Stimulated activated CD8-positive, alpha-beta memory T cell treated with anti-CD3 and anti-CD28 coated beads, Interleukin-7, amount 100 ng/mL, for 1 hour (primary cell): ENCODE measurements around the gene ASTN2.
A peak's percentile ranks its signal among the peaks of the same experiment; 100 is the strongest.
"Not testable (repeated sequence)": the region's sequence is repeated elsewhere in the genome, so short reads cannot be mapped to it uniquely, and the experiment has no call there.

Experiments used
- DNase-seq, 2 donors: peaks; one replicate each; pipeline ENCODE4 v3.0.0-alpha.2; 2020; ENCODE audit warnings: low read depth in 2 of 2

ASTN2 gene

DNA sequence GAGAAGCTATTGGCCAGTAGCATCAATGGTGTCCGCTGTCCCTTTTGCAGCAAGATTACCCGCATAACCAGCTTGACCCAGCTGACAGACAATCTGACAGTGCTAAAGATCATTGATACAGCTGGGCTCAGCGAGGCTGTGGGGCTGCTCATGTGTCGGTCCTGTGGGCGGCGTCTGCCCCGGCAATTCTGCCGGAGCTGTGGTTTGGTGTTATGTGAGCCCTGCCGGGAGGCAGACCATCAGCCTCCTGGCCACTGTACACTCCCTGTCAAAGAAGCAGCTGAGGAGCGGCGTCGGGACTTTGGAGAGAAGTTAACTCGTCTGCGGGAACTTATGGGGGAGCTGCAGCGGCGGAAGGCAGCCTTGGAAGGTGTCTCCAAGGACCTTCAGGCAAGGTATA lies 717.0 kb downstream of the ASTN2 start:
- no peak for DNase-seq

DNA sequence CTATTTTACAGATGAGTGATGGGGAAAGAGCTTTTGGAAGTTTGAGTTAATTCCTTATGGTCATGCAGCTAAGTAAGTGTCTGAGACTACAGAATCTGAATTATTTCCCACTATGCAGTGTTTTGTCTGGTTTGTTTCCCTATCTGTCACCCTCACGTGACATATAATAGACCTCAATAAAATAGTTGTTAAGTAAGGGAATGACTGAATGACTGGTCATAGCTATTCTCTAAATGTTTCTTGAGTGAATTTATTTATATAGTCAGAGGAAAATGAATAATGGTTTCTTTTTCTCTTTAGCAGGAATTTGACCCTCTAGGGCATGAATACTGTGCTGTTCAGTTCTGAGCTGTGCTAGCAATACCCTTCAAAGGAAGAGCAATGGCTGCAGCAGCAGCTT lies 717.5 kb downstream of the ASTN2 start:
- DNase-seq: no peak

DNA sequence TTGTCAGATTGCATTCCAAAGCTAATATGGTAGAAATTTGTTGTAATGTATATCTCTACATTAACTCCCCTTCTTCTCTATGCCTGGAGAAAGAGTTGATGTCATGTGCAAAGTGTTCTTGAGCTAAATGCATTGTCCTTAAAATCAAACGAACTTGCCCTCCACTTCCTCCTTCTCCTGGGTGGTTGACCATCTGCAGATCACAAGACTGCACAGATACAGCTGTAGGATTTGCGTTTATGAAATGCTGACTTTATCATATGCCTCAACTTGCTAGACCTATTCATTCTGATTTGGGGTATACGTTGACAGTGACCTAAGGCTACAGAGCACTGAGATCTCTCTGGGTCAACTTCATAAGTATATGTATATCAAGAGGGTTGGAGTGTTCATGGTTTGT lies 719.4 kb downstream of the ASTN2 start:
- no peak for DNase-seq

DNA sequence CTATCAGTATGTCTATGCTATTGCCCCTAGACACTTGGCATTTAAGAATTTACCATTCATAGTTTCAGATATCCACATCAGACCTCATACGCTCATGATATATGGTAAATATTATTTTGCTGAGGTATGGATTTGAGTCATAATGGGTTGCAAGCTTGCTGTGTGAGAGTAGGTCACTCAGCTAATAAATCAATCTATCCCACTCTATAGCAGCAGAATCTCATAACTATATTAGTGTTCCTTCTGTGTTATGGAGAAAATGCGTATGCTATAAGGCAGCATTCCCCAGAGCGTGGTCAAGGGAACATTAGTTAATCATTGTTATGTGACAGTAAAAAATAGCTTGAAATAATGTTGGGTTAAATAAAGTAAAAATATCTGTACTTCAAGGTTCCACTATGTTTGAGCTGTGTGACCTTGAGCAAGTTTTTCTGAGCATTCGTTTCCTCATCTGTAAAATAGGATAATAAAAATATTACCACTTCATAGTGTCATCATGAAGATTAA lies 720.0 kb downstream of the ASTN2 start:
- DNase-seq: no peak

DNA sequence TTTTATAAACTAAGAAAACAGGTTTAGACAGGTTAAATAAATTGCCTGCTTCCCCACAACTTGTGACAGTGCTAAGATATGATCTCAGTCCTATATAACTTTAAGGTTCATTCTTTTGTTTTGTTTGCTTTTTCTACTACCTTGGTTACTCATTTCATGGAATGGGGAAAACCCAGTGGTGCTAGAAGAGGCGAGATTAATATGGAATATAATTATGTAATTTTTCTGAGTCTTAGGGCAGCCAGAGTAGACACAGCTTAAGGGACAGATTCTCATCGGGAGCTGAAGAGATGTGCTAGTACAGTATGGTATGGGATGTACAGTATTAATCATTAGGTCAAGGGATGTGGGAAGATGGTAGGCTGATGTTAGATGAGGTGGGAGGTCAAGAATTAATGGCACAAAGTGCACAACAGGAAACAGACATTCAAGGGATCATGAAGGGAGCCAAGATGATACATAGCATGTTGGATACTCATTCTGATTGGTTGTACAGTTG lies 721.6 kb downstream of the ASTN2 start:
- DNase-seq: no peak

DNA sequence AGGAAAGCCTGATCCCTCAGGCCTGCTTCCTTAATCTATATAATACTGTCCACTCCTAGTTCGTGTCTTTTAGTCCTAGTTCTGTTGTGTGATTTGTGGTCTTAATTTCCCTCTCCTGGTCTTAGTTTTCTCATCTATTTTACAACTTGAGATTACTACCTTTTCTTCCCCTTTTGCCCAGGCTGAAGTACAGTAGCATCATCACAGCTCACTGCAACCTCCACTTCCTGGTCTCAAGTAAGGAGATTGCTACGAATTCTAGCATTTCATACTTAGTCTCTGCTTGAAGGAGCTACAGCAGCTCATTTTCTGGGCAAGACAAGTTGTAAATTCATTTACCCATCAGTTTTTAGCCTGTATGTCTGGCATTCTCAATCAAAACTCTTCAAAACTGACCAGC lies 722.2 kb downstream of the ASTN2 start:
- no peak for DNase-seq

DNA sequence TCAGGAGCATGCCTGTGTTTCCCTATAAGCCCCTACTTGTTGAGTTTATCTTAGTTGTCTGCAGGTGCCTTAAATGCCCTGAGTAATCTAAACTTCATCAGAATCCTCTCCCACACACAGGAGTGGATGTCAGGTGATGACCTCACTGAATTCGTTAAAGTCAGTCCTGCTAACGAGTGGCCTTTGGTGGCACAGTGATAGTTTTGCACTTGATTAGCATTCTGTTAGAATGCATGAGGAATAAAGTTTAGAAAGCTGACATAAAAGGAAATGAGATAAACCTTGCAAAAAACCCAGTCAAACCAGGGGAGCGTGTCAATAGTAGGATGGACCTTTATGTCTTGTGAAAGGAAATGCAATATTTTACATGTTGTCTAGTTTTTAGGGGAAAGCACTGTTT lies 723.2 kb downstream of the ASTN2 start:
- no peak for DNase-seq

DNA sequence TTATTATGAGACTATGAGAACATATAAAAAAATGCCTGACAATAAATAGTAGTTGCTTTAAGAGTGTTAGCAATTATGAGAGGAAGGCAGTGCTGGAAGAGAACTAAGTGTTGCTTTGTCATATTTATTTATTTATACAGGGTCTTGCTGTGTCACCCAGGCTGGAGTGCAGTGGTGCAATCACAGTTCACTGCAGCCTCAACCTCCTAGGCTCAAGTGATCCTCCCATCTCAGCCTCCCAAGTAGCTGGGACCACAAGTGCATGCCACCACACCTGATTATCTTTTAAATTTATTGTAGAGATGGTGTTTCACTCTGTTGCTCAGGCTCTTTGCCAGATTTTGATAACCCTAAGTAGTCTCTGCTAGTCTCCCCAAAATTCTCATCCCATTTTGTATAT lies 724.1 kb downstream of the ASTN2 start:
- DNase-seq: not testable (repeated sequence)

DNA sequence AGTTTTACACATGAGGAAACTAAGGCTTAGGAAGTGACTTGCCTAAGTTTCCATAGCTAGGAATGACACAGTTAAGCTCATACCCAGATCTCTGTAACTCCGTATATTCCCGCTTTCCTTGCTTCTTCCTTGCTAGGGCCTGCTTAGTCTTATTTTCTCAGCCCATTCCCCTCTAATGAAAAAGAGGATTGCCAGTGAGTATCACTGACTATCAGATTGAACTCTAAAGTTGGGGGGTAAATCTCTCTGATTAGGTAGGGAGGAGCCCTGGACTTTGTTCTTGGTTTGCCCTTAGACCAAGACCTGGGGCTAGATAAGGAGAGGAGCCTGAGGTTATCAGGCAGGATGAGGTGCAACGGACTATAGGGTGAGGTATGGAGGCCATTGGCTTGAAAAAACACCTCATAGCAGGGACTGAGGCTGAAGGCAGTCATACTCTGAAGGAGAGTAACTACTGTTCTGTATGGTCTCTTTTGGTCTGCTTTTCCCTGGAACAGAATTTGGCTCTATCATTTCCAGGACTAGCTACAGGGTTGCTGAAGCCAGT lies 725.3 kb downstream of the ASTN2 start:
- no peak for DNase-seq

DNA sequence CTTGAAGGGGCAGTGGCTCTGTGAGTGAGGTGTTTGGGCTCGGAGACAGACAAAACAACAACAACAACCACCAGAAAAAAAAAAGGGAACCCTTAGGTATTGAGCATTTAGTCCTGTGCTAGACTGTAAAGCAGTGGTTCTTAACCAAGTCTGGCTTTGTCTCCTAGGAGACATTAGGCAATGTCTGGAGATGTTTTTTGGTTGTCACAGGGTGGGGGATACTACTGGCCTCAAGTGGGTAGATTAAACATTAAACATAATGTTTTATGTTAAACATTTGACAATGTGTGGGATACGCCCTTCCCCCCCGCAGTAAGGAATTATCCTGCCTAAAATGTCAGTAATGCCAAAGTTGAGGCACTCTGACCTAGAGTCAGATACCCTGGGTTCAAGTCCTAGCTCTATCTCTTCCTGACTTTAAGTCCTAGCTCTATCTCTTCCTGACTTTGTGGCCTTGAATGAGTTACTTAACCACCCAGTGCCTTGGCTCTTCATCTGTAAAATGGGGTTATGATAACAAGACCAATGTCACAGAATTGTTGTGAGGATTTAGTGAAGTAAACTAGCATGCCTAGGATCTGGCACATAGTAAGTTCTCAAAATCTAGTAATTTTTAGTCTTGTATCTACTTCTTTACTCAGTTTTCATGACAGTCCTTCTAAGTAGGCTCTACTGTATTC lies 725.9 kb downstream of the ASTN2 start:
- DNase-seq: no peak

DNA sequence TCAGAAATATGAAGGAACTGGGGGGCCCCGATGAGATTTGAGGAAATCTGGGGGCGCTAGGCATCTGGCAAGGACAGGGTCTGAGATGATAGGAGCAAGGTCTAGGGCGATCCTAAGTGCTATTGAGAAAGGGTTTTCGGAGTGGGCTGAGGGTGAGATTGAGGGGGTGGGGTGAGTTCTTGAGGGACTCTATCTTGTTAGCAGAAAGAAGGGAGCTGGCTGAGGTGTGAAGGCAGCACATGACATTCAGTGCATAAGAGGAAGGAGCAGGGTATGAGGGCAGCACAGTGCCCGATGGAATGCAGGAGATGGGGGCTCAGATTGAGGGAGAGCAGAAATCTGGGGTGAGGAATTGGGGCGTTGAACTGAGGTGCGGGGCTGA lies 727.1 kb downstream of the ASTN2 start:
- DNase-seq: no peak

DNA sequence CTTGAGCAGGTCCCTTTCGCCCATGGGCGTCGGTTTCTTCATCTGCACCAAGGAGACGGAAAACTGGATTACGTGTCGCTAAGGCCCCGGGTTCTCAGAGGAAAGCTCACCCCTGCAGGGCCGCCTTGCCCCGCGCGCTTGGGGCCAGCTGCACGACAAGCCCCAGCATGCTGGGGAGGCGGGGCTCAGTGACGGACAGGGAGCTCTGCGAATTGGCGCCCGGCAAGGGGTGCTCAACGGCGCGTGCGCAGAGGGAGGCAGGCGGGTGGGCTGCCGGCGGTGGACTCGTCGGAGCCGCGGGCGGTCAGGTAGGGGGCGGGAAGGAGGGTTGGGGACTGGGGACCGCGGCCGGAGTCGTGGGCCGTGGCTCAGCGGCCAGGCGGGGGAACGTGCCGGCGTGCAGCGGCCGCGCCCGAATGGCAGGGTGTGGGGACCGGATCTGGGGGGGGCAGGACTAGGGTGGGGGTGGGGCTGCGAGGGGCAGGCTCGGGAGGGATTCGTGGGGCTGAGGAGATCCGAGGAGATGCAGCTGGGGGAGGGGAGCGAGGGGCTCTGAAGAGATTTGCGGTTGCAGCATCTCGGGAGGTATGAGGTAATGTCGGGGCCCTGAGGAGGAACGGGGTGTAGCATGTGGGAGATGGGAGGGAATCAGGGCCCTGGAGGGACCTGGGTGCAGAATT lies 727.6 kb downstream of the ASTN2 start, which contains the start of gene TRIM32:
Gene TRIM32 (plus strand): TSS at position 232 of the 680 bp plus-strand sequence. CDS start 10,438 bp downstream, outside the sequence.
- peak; percentile 84 to 92 for DNase-seq

DNA sequence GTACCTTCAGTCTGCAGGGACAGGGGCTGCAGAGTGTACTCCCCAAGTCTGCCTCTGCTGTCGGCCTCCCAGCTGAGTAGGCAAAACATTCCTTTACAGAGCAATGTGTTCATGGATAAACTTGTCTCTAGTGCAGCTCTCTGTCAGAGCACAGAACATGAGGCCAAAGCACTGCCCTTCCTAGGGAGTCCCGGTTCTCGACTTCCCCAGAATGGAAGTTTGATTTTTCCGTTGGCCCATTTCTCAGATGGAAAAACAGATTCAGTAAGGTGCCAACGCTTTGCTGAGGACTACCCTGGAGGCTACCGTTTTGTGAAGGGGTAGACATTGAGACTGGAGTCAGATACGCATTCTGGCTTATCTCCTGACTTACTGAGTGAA lies 728.2 kb downstream of the ASTN2 start:
- no peak for DNase-seq

DNA sequence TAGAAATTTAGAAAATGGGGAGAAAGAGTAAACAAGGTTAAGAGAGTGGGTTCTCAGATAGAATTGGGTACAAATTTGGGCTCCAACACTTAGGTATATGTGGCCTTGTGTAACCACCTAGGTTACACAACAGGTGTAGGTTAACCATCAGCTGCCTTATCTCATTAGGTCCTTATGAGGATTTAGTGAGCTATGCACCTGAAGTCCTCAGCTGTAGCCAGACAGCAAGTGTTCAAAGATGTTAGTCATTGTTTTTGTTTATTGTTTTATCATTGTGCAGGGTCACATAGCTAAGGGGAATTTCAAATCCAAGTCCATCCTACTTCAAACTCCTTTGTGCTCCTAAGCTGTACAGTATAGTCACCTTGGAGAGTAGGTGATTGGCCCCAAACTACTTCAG lies 728.7 kb downstream of the ASTN2 start:
- no peak for DNase-seq

DNA sequence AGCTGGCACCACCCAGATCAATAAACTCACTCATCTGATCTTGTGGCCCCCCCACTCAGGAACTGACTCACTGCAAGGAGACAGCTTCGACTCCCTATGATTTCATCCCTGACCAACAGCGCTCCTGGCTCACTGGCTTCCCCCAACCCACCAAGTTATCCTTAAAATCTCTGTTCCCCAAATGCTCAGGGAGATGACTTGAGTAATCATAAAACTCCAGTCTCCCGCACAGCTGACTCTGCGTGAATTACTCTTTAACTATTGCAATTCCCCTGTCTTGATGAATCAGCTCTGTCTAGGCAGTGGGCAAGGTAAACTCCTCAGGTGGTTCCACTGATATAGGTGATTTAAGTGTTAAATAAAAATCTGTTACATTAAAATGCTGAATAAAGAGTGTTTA lies 729.7 kb downstream of the ASTN2 start:
- DNase-seq: no peak

DNA sequence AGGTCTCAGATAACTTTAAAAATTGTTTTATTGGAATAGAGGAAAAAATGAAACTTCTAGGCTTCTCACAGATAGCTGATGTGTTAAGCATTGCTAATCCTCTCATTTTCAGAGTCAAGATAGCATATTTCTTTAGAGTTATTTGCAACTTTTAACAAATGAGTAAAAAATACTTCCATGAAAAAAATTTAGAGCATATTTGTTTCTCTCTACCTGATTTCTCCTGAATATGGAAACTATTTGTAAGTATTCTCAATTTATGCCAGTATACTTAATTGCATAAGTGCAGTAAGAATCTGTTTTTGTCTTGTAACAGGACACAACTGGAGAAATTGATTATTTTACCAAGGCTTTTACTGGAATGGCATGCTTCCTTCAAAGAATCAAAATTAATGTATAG lies 731.3 kb downstream of the ASTN2 start:
- DNase-seq: no peak

DNA sequence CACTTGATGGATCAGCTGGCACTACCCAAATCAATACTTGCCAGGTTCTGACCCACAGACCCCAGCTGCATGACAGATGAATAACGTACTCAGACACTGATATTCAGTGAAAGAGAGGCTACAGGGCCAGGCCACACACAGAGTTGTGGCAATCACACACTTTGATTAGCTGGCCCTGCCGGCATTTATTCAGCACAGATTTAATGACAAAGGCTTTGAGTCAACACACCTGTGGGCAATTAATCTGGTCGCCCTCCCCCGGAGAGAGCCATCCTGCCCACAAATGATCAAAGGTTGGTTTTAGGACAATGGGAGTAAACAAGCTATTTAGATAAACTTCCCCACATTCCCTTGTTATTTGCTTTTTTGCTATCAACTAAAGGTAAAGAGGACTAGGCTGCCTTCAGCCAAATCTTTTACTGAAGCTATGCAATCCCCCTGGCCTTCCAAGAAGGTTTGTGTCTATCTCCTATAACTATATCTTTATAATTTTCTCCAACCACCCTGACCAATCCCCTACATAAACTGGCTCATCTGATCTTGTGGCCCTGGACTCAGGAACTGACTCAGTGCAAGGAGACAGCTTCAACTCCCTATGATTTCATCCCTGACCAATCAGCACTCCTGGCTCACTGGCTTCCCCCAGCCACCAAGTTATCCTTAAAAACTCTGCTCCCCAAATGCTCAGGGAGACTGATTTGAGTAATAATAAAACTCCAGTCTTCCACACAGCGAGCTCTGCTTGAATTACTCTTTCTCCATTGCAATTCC lies 740.5 kb downstream of the ASTN2 start:
- no peak for DNase-seq

DNA sequence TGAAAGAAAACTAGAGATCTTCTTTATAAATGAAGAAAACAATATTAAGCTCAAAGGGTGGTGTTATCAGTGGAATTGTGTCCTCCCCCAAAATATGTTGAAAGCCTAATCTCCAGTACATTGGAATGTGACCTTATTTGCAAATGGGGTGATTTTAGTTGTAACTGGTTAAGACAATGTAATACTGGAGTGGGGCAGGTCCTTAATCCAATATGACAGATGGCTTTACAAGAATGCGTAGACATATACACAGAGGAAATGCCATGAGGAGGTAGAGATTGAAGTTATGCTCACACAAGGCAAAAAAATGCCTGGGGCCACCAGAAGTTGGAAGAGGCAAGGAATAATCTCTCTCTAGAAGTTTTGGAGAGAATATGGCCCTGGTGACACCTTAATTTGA lies 741.5 kb downstream of the ASTN2 start:
- DNase-seq: no peak

DNA sequence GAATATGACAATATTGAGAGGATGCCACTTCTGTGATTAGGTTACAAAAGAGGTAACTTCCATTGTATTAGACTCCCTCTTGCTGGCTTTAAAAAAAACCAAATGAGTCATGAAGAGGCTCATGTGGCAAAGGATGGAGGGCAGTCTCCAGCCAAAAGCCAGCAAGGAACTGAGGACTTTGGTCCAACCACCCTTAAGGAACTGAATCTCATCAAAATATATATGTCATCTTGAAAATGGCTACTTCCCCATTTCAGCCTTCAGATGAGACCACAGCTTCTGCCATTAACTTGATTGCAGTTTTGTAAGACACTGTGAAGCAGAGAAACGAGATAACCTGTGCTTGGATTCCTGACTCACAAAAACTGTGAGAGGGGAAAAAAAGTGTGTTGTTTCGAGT lies 743.3 kb downstream of the ASTN2 start:
- no peak for DNase-seq

DNA sequence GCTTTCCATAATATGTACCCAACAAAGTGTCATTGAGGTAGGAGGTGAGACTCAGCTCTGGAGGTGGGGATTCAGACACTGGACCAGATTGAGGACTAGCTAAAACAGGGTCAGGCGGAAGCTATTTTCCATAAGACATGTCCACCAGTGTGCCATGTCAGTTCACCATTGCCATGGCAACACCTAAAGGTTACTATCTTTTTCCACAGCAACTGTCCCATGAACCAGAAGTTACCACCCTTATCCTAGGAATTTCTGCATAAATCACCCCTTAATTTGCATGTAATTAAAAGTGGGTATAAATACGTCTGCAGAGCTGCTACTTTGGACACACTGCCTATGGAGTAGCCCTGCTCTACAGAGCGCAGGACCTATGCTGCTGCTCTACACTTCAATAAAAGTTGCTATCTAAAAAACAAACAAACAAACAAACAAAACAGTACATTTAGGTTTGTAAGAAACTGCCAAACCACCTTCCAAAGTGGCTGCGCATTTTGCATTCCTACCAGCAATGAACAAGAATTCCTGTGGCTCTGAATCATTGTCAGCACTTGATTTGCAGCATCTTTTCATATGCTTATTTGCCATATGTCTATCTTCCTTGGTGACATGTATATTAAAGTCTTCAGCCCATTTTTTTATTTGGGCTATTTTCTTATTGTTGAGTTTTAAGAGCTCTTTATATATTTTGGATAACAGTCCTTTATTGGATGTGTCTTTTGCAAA lies 745.7 kb downstream of the ASTN2 start:
- DNase-seq: no peak

DNA sequence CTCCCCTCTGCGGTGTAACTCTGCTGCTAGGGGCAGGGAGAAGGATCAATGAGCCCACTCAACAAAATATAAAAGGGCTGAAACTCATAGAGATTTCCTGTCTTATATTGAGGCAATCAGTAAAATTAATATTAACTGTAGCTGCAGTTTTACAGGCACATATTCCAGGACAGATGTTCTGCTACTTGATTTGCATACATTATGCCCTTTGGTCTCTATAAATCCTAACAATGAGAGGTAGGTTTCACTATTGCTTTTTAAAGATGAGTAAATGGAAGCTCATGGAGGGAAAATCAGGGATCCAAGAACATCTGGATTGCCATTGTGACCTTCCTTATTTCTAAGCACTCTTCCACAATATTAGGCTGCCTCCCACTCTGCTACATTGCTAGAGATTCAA lies 751.3 kb downstream of the ASTN2 start:
- no peak for DNase-seq
